HepG2 (cell line): ENCODE measurements around the gene CBLN1. TPM values are rescaled to one million over a fixed set of nuclear protein-coding genes. Genes with fewer than 3 reads are reported as not detected.

Source experiments
- ATAC-seq: fragments of 200-7000 bp; cut with Tn5 transposase; 3 replicates; pipeline ENCODE4 v1.9.1; 2020; ENCODE audit warnings: mild to moderate bottlenecking, moderate library complexity
- BruUV-seq: library from RNA; stranded (reverse); fragments of 400-500 nt; replicated peaks from 2 replicates; lab custom pipeline; 2021; lab: Mats Ljungman, UMichigan
- CTCF ChIA-PET: fragments of 300-600 bp; formaldehyde crosslinking; extraction: SDS; loops from one replicate; lab custom pipeline; 2021; ENCODE audit warnings: low total read pairs, inconsistent platforms, low intra/inter-chr PET ratio; lab: Yijun Ruan, JAX
- POLR2A ChIA-PET: fragments of 350-600 bp; sonication (Branson Sonifier 250); formaldehyde crosslinking; loops from one replicate; lab custom pipeline; 2020; ENCODE audit warnings: antibody characterized with exemption, inconsistent platforms; lab: Yijun Ruan, JAX
- DNase-seq: peaks from one replicate; pipeline ENCODE4 v3.0.0-alpha.2; 2015; ENCODE audit warnings: low spot score
- FAIRE-seq: peaks from 3 replicates; lab custom pipeline; 2011; peaks lifted over from hg19 to GRCh38; lab: Jason Lieb, UNC
- H2AFZ ChIP-seq: one replicate; pipeline ENCODE4 v1.6.1; 2011; ENCODE audit warnings: low read length, inconsistent platforms
- H3K27ac ChIP-seq: fragments of 300-600 bp; 3 replicates; pipeline ENCODE4 v1.8.0; 2011; ENCODE audit warnings: mixed run types, mild to moderate bottlenecking, mixed read lengths, low read length, inconsistent platforms; ENCODE audit not compliant: insufficient read depth; ENCODE audit errors: extremely low read length
- H3K27me3 ChIP-seq, 2 experiments: fragments of 200-600 bp in 1 of 2; 2 replicates in 1 of 2; 3 replicates in 1 of 2; pipeline versions ENCODE4 v1.6.0 to v1.8.0; 2011; ENCODE audit warnings: low read length in 2 of 2, mild to moderate bottlenecking in 2 of 2, moderate library complexity in 2 of 2, inconsistent platforms in 1 of 2; ENCODE audit not compliant: insufficient read depth in 2 of 2, control insufficient read depth in 1 of 2
- H3K36me3 ChIP-seq, 2 experiments: fragments of 200-600 bp in 1 of 2; replicated peaks in 1 of 2; 2 replicates in 1 of 2; 3 replicates in 1 of 2; pipeline versions ENCODE4 v1.5.1 to v1.8.0; 2011; ENCODE audit warnings: low read length in 2 of 2, inconsistent platforms in 1 of 2; ENCODE audit not compliant: insufficient read depth in 2 of 2, control insufficient read depth in 1 of 2
- H3K4me1 ChIP-seq: 2 replicates; pipeline ENCODE4 v1.5.1; 2012; ENCODE audit warnings: low read length, inconsistent platforms; ENCODE audit not compliant: insufficient read depth
- H3K4me2 ChIP-seq: 2 replicates; pipeline ENCODE4 v1.6.0; 2011; ENCODE audit warnings: low read depth, low read length, inconsistent platforms
- H3K4me3 ChIP-seq, 3 experiments: fragments of 200-600 bp in 1 of 3; sonication (generic), shearing (Covaris generic) in 1 of 3; replicated peaks in 1 of 3; 2 replicates each; pipeline ENCODE4 v1.5.1; 2011 to 2016; ENCODE audit warnings: low read length in 3 of 3, inconsistent platforms in 2 of 3, low read depth in 2 of 3, mild to moderate bottlenecking in 2 of 3, control low read depth in 1 of 3, mixed read lengths in 1 of 3; ENCODE audit not compliant: insufficient read depth in 1 of 3
- H3K79me2 ChIP-seq: one replicate; pipeline ENCODE4 v1.6.1; 2011; ENCODE audit warnings: low read length, inconsistent platforms; ENCODE audit not compliant: insufficient read depth
- H3K9ac ChIP-seq: 2 replicates; pipeline ENCODE4 v1.6.0; 2011; ENCODE audit warnings: mild to moderate bottlenecking, low read depth, low read length, inconsistent platforms; ENCODE audit not compliant: insufficient read depth
- H3K9me3 ChIP-seq: 2 replicates; pipeline ENCODE4 v1.5.1; 2012; ENCODE audit warnings: mild to moderate bottlenecking, low read length
- H4K20me1 ChIP-seq: 2 replicates; pipeline ENCODE4 v1.6.0; 2011; ENCODE audit warnings: inconsistent platforms, mild to moderate bottlenecking, low read length, moderate library complexity; ENCODE audit not compliant: insufficient read depth
- ATF7 ChIP-seq, 2 experiments: fragments of 450-650 bp in 1 of 2; sonication (generic) in 1 of 2; formaldehyde crosslinking in 1 of 2; IDR thresholded peaks; 2 replicates each; pipeline versions ENCODE4 v1.4.0 to v1.6.1; 2016 to 2020; ENCODE audit warnings: antibody characterized with exemption in 1 of 2, mild to moderate bottlenecking in 1 of 2, missing genetic modification reagents in 1 of 2
- GATAD2A ChIP-seq: IDR thresholded peaks from 2 replicates; pipeline ENCODE4 v1.6.1; 2016
- HIVEP1 ChIP-seq: sonication (generic); formaldehyde crosslinking; IDR thresholded peaks from 2 replicates; pipeline ENCODE4 v1.4.0; 2020; ENCODE audit warnings: mild to moderate bottlenecking, missing genetic modification reagents
- LBX2 ChIP-seq: sonication (generic); formaldehyde crosslinking; IDR thresholded peaks from 2 replicates; pipeline ENCODE4 v1.5.0; 2020; ENCODE audit warnings: missing genetic modification reagents, mild to moderate bottlenecking, borderline replicate concordance
- MTA1 ChIP-seq: sonication (generic); formaldehyde crosslinking; IDR thresholded peaks from 2 replicates; pipeline ENCODE4 v1.4.0; 2020; ENCODE audit warnings: missing genetic modification reagents, mild to moderate bottlenecking, borderline replicate concordance
- TSC22D2 ChIP-seq: sonication (generic); formaldehyde crosslinking; IDR thresholded peaks from 2 replicates; pipeline ENCODE4 v1.5.1; 2020; ENCODE audit warnings: missing genetic modification reagents, mild to moderate bottlenecking, borderline replicate concordance
- ZMYM4 ChIP-seq: sonication (generic); formaldehyde crosslinking; IDR thresholded peaks from 2 replicates; pipeline ENCODE4 v1.8.1; 2023; ENCODE audit warnings: mild to moderate bottlenecking, missing genetic modification reagents
- ZNF354B ChIP-seq: sonication (generic); formaldehyde crosslinking; IDR thresholded peaks from 2 replicates; pipeline ENCODE4 v1.8.0; 2022; ENCODE audit warnings: mild to moderate bottlenecking, missing genetic modification reagents
- ZNF879 ChIP-seq: sonication (generic); formaldehyde crosslinking; IDR thresholded peaks from 2 replicates; pipeline ENCODE4 v1.8.1; 2023; ENCODE audit warnings: missing genetic modification reagents
- WGBS: methylation state at CpG from one replicate; pipeline ENCODE4 v1.1.6; 2017; ENCODE audit warnings: low lambda C conversion rate; 5-methylcytosine and 5-hydroxymethylcytosine counted together
- in situ Hi-C: cut with HindIII; loops from 2 replicates; pipeline ENCODE4 v1.10.0; 2017; ENCODE audit warnings: low pct_unique_long_range_greater_than_20kb; ENCODE audit not compliant: extremely low pct_ligation_motif_present
- intact Hi-C: fragments of 100-400 bp; cut with micrococcal nuclease; formaldehyde crosslinking; loops from one replicate; pipeline ENCODE4 v1.10.0; 2022; ENCODE audit not compliant: unreplicated experiment
- polyA plus RNA-seq, 8 experiments: library from polyadenylated mRNA; depleted of rRNA in 3 of 8; stranded (reverse) in 7 of 8; unstranded in 1 of 8; fragments of >200 nt; fragmentation: Illumina TruSeq in 4 of 8; extraction: Trizol in 4 of 8; gene quantifications; 2 replicates each; pipeline versions ENCODE4 v1.2.1 to v1.2.3, GENCODE V29; 2011 to 2016; ENCODE audit warnings: low read depth in 4 of 8, missing spikeins in 1 of 8, mixed read lengths in 1 of 8; ENCODE audit not compliant: insufficient read depth in 1 of 8
- total RNA-seq, 5 experiments: library from RNA; depleted of rRNA; stranded (reverse); fragments of >200 nt; fragmentation: Illumina TruSeq; extraction: Trizol; gene quantifications; 2 replicates each; pipeline ENCODE4 v1.2.3, GENCODE V29; 2016; ENCODE audit warnings: low read depth in 1 of 5
- TF ChIP-seq, protein P1 (sequence below): sonication (generic); formaldehyde crosslinking; IDR thresholded peaks from 2 replicates; pipeline ENCODE4 v1.4.0; 2020; ENCODE audit warnings: missing genetic modification reagents
- TF ChIP-seq, protein P2 (sequence below): sonication (generic); formaldehyde crosslinking; IDR thresholded peaks from 2 replicates; pipeline ENCODE4 v1.8.0; 2023; ENCODE audit warnings: mild to moderate bottlenecking, missing genetic modification reagents

The CBLN1 gene
- total and polyA plus RNA-seq, 2 of the 13 experiments (the other 11 are each of a cell fraction or from before 2014, with no cell fraction given) = not detected

DNA sequence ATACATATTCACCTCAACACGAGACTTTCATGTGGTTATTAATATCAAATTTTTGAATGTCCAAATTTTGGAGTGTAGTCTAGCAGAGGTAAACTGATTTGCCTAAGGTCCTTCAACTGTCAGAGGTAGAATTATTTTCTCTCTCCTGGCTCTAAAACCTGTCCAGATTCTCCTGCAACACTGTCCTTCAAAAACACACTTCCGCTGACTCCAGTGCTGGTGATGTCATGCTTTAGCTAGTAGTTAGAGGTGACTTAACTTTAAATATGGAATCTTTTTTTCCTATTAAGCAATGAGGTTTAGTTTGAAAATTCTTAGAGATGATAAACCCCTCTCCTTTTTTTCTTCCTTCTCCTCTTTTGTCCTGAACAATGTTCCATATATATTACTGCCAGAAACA, 10.8 kb upstream of the CBLN1 start:
- ChIA-PET POLR2A (no interaction called here), CTCF (no interaction called here)
- BruUV-seq = no TSS peak
- no peak for FAIRE-seq
- Histone ChIP-seq H3K4me3 (no peak overlapping the region), H4K20me1 (no peaks in the 10 kb centered on the region), H3K27me3 (peaks cover 2 to 4% of the 10 kb centered on the region in 2 experiments; a peak in 2 of 5 replicates), H3K9me3 (no peaks in the 10 kb centered on the region), H2AFZ (no peak overlapping the region), H3K27ac (no peak overlapping the region), H3K9ac (no peak overlapping the region), H3K4me2 (no peak overlapping the region), H3K4me1 (no peaks in the 10 kb centered on the region), H3K36me3 (no peaks in the 10 kb centered on the region), H3K79me2 (no peaks in the 10 kb centered on the region)
- TF ChIP-seq GATAD2A (no peak), HIVEP1 (CRISPR knock-in tag) (no peak), TSC22D2 (CRISPR knock-in tag) (no peak), ATF7 (IDR thresholded peaks at IDR 0.05) (peak; percentile 66), ATF7 (CRISPR knock-in tag; IDR thresholded peaks at IDR 0.05) (no peak)
- intact Hi-C loops (no loop called here), in situ Hi-C loops (no loop called here)
- WGBS = 34% methylated on average over 2 of the region's 2 CpGs
- no peak for ATAC-seq
- no peak for DNase-seq

DNA sequence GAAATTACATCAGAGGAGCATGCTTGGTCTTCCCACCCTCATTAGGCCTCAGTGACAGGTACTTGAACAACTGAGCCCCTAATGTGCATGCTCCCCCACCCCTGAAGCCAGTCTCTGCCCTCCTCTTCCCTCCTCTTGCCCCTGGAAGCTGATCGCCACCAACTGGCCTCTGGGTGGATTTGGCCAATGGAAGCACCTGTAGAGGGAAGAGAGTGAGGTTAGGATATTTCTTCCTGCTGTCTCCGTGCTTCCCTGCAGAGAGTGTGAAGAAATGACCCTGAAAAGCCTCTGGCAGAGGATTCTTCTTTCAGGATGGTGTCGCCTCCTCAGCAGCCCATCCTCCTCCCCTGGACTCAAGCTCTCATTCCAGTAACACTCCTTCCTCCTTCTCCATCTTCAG, 5.9 kb upstream of the CBLN1 start:
- intact Hi-C loops = no loop called here
- CTCF ChIA-PET = no interaction called here
- no peaks in the 10 kb centered on the region for H4K20me1 ChIP-seq
- H2AFZ ChIP-seq = no peak overlapping the region
- in situ Hi-C loops = no loop called here
- no peaks in the 10 kb centered on the region for H3K36me3 ChIP-seq
- TF ChIP-seq LBX2 = no peak
- no peak for TF ChIP-seq MTA1 (CRISPR knock-in tag)
- TF ChIP-seq ZMYM4 (CRISPR knock-in tag) = no peak
- no peak for TF ChIP-seq ZNF879 (CRISPR knock-in tag)
- TF ChIP-seq, protein P1, sequence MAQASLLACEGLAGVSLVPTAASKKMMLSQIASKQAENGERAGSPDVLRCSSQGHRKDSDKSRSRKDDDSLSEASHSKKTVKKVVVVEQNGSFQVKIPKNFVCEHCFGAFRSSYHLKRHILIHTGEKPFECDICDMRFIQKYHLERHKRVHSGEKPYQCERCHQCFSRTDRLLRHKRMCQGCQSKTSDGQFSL (CRISPR knock-in tag) = no peak
- TF ChIP-seq, protein P2, sequence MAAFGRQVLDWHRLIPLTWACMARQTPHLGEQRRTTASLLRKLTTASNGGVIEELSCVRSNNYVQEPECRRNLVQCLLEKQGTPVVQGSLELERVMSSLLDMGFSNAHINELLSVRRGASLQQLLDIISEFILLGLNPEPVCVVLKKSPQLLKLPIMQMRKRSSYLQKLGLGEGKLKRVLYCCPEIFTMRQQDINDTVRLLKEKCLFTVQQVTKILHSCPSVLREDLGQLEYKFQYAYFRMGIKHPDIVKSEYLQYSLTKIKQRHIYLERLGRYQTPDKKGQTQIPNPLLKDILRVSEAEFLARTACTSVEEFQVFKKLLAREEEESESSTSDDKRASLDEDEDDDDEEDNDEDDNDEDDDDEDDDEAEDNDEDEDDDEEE (CRISPR knock-in tag) = no peak
- TF ChIP-seq ZNF354B (CRISPR knock-in tag) = no peak
- TF ChIP-seq, all 625 proteins: peak for 0
- DNase-seq (no peak), FAIRE-seq (no peak), ATAC-seq (no peak)
- Histone ChIP-seq H3K27ac (no peak overlapping the region), H3K4me1 (no peaks in the 10 kb centered on the region), H3K4me2 (no peak overlapping the region), H3K9me3 (no peaks in the 10 kb centered on the region), H3K79me2 (no peaks in the 10 kb centered on the region), H3K4me3 (no peak overlapping the region), H3K27me3 (peaks cover 2 to 28% of the 10 kb centered on the region in 2 experiments; a peak in 4 of 5 replicates), H3K9ac (no peak overlapping the region)
- 17% methylated on average over 3 of the region's 3 CpGs for WGBS
- BruUV-seq = no TSS peak
- POLR2A ChIA-PET = no interaction called here
